ENCODE measurements around the gene HIVEP1. TPM values are rescaled to one million over a fixed set of nuclear protein-coding genes. Genes with fewer than 3 reads are reported as not detected.

Gene HIVEP1
- total RNA-seq, 1 donor from 2014 or later = 27.8 TPM

DNA sequence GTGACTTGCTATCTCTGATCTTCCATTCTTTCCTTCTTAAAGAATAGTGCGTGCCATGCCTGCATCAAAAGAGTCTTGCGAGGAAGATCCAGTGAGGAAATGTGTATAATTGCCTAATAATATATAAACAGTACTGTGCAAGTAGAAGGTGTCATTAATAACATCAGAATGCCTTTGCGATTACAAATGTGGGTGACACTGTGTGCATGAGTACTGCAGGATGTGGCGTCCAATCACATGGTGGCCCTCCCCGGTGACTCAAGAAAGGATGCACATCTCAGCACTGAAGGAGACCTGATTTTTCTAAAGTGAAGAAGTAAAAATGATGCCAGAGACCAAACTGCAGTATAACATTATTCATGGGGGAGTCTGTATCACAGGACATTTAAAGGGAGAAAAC, 170.6 kb downstream of the HIVEP1 start:
- no peaks in the 10 kb centered on the region for H3K27me3 Mint-ChIP-seq (ENCODE audit: unreplicated experiment)
- H3K27ac Mint-ChIP-seq (ENCODE audit: unreplicated experiment) = no peak overlapping the region
- H3K36me3 Mint-ChIP-seq (ENCODE audit: unreplicated experiment) = no peaks in the 10 kb centered on the region
- H3K9me3 Mint-ChIP-seq (ENCODE audit: unreplicated experiment) = no peaks in the 10 kb centered on the region
- no peaks in the 10 kb centered on the region for H3K4me1 Mint-ChIP-seq (ENCODE audit: unreplicated experiment)
- DNase-seq (ENCODE audit: extremely low spot score, unreplicated experiment) = no peak
- TF ChIP-seq, protein P1, sequence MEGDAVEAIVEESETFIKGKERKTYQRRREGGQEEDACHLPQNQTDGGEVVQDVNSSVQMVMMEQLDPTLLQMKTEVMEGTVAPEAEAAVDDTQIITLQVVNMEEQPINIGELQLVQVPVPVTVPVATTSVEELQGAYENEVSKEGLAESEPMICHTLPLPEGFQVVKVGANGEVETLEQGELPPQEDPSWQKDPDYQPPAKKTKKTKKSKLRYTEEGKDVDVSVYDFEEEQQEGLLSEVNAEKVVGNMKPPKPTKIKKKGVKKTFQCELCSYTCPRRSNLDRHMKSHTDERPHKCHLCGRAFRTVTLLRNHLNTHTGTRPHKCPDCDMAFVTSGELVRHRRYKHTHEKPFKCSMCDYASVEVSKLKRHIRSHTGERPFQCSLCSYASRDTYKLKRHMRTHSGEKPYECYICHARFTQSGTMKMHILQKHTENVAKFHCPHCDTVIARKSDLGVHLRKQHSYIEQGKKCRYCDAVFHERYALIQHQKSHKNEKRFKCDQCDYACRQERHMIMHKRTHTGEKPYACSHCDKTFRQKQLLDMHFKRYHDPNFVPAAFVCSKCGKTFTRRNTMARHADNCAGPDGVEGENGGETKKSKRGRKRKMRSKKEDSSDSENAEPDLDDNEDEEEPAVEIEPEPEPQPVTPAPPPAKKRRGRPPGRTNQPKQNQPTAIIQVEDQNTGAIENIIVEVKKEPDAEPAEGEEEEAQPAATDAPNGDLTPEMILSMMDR (IDR thresholded peaks at IDR 0.05) = no peak
- H3K4me3 Mint-ChIP-seq (ENCODE audit: unreplicated experiment) = no peak overlapping the region

DNA sequence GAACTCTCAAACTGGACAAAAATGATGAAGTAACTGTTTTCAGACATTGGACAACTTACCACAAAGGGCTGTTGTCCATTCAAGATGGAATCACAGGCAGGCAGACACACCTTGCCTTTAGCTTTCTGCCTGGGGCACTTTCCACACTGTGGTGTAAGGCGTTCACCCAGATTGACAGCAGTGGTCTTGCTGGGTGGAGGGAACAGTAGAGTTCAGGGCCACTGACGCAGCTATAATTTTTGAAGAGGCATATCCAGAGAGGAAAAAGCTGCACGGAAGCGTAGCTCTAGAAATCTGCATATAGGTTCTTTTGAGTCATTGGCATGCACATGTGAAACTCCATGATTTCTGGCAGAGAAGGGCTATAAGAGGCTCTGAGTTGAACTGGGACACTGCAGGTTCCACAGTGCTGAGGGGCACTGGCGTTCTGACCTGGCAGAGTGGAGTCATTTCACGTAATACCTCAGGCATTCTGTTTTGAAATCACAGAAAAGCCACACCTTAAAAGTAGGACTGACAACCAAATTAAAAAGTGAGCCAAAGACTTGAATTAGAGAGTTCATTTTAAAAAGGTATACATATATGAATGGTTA, 173.1 kb downstream of the HIVEP1 start:
- Mint-ChIP-seq H3K36me3 (ENCODE audit: unreplicated experiment) (no peaks in the 10 kb centered on the region), H3K9me3 (ENCODE audit: unreplicated experiment) (no peaks in the 10 kb centered on the region), H3K27ac (ENCODE audit: unreplicated experiment) (no peak overlapping the region), H3K4me3 (ENCODE audit: unreplicated experiment) (no peak overlapping the region), H3K27me3 (ENCODE audit: unreplicated experiment) (no peaks in the 10 kb centered on the region), H3K4me1 (ENCODE audit: unreplicated experiment) (peaks cover 4% of the 10 kb centered on the region)
- DNase-seq (ENCODE audit: extremely low spot score, unreplicated experiment) = no peak
- TF ChIP-seq, protein P1 (IDR thresholded peaks at IDR 0.05) = no peak

DNA sequence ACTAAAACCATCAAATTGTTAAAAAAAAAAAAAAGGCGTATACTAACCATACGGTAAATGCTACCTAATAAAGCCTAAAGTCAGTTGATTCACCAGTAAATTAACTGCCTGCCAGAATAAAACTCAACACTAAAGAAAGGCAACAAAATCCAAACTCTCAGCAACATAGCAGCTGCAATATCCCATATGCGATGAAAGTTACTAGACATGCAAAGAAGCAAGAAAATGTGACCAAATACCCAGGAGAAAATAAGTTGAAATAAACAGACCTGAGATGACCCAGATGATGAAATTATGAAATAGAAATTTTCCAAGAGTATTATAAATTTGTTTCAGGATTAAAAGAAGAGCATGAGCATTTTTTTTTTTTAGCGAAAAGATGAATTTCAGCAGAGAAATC, 174.4 kb downstream of the HIVEP1 start:
- H3K27me3 Mint-ChIP-seq (ENCODE audit: unreplicated experiment) = no peaks in the 10 kb centered on the region
- H3K9me3 Mint-ChIP-seq (ENCODE audit: unreplicated experiment) = no peaks in the 10 kb centered on the region
- H3K36me3 Mint-ChIP-seq (ENCODE audit: unreplicated experiment) = no peaks in the 10 kb centered on the region
- H3K4me3 Mint-ChIP-seq (ENCODE audit: unreplicated experiment) = no peak overlapping the region
- no peak overlapping the region for H3K27ac Mint-ChIP-seq (ENCODE audit: unreplicated experiment)
- TF ChIP-seq, protein P1 (IDR thresholded peaks at IDR 0.05) = no peak
- peaks cover 4% of the 10 kb centered on the region for H3K4me1 Mint-ChIP-seq (ENCODE audit: unreplicated experiment)
- no peak for DNase-seq (ENCODE audit: extremely low spot score, unreplicated experiment)

DNA sequence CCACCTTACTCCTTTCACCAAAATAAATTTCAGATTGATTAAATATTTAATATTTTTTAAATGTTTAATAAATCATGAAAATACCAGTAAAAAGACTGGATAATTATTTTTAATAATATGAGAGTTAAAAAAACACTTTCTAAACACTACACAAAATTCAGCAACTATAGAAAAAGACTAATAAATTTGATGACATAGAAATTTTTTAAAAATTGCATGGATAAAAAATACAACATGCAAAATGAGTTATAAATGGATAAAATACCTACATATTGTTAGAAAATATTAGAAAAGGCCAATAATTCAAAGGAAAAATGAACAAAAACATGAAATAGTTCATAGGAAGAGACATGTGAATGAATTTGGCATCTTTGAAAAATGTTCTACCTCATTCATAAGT, 177.0 kb downstream of the HIVEP1 start:
- TF ChIP-seq, protein P1 (IDR thresholded peaks at IDR 0.05) = no peak
- Mint-ChIP-seq H3K36me3 (ENCODE audit: unreplicated experiment) (peaks cover 2% of the 10 kb centered on the region), H3K27ac (ENCODE audit: unreplicated experiment) (no peak overlapping the region), H3K9me3 (ENCODE audit: unreplicated experiment) (no peaks in the 10 kb centered on the region), H3K27me3 (ENCODE audit: unreplicated experiment) (no peaks in the 10 kb centered on the region), H3K4me1 (ENCODE audit: unreplicated experiment) (peaks cover 4% of the 10 kb centered on the region), H3K4me3 (ENCODE audit: unreplicated experiment) (no peak overlapping the region)
- no peak for DNase-seq (ENCODE audit: extremely low spot score, unreplicated experiment)

DNA sequence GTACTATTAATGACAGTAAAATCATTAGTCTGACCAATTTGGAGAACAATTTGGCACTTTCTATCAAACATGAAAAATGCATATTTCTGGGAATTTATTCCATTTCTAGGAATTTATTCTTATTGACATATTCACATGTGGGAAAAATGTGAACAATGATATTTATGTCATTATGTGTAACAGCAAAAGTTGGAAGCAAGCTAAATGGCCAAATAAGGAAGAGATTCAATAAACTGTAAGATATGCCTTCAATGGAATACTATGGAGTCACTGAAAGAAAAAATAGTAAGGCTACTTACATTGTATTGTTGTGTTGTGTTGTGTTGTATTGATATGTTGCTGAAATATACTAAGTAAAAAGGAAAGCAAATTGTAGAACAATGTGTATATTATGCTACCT, 177.5 kb downstream of the HIVEP1 start:
- Mint-ChIP-seq H3K4me1 (ENCODE audit: unreplicated experiment) (peaks cover 4% of the 10 kb centered on the region), H3K27me3 (ENCODE audit: unreplicated experiment) (no peaks in the 10 kb centered on the region), H3K27ac (ENCODE audit: unreplicated experiment) (no peak overlapping the region), H3K9me3 (ENCODE audit: unreplicated experiment) (no peaks in the 10 kb centered on the region), H3K36me3 (ENCODE audit: unreplicated experiment) (peaks cover 2% of the 10 kb centered on the region), H3K4me3 (ENCODE audit: unreplicated experiment) (no peak overlapping the region)
- DNase-seq (ENCODE audit: extremely low spot score, unreplicated experiment) = no peak
- TF ChIP-seq, protein P1 (IDR thresholded peaks at IDR 0.05) = no peak
